ENCODE data around the gene UNG. TPM values are rescaled to one million over a fixed set of nuclear protein-coding genes. Genes with fewer than 3 reads are reported as not detected.
A peak's percentile ranks its signal among the peaks of the same experiment; 100 is the strongest.
"Not testable (repeated sequence)": the region's sequence is repeated elsewhere in the genome, so short reads cannot be mapped to it uniquely, and the experiment has no call there.

Gene UNG
- total and polyA plus RNA-seq, 2 of the 8 experiments (the other 6 are each of a cell fraction or from before 2014, with no cell fraction given): 71.6 to 163 TPM

GRCh38 chr12:109048706-109049105 lies 48.7 kb upstream of the UNG start:
- CTCF ChIA-PET (ENCODE audit: partially characterized antibody); H3K18ac ChIP-seq (ENCODE audit: extremely low read depth, low read length); H2AK5ac ChIP-seq (ENCODE audit: low read depth, low read length): not testable (repeated sequence)

DNA sequence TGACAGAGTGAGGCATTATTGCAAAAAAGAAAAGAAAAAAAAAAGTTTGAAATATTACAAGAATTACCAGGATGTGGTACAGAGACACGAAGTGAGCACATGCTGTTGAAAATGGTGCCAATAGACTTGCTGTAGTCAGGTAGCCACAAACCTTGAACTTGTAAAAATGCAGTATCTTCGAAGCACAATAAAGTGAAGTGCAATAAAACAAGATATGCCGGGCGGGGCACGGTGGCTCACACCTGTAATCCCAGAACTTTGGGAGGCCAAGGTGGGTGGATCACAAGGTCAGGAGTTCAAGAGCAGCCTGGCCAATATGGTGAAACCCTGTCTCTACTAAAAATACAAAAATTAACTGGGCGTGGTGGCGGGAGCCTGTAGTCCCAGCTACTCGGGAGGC lies 47.6 kb upstream of the UNG start:
- H3K79me2 ChIP-seq (ENCODE audit: control insufficient read depth in 1 of 2, insufficient read depth in 2 of 2, low read length in 2 of 2); H3K9ac ChIP-seq (replicated peaks in 1 of 4; ENCODE audit: extremely low read depth in 1 of 4, low read depth in 3 of 4, low read length in 3 of 4); H3K4me3 ChIP-seq (ENCODE audit: extremely low read depth in 1 of 4, insufficient read depth in 2 of 4, low read depth in 3 of 4, low read length in 4 of 4); H3K23me2 ChIP-seq (ENCODE audit: low read depth, low read length); H2BK5ac ChIP-seq (ENCODE audit: low read depth, low read length); H3K4ac ChIP-seq (replicated peaks; ENCODE audit: insufficient read length, low read depth, low read length); H3K79me1 ChIP-seq (ENCODE audit: low read depth, low read length); H4K20me1 ChIP-seq (replicated peaks in 1 of 2; ENCODE audit: control insufficient read depth in 1 of 2, insufficient read depth in 2 of 2, low read length in 2 of 2); H4K91ac ChIP-seq (replicated peaks; ENCODE audit: insufficient read length, low read length); H3K23ac ChIP-seq (ENCODE audit: insufficient read length); H2BK120ac ChIP-seq (replicated peaks; ENCODE audit: low read depth, low read length); H3K27ac ChIP-seq (ENCODE audit: low read depth, low read length); H3K4me1 ChIP-seq (replicated peaks in 1 of 4; ENCODE audit: control insufficient read depth in 3 of 4, insufficient read depth in 4 of 4, low read length in 3 of 4); H2BK15ac ChIP-seq (ENCODE audit: low read length); H2AFZ ChIP-seq (ENCODE audit: low read length); H3K18ac ChIP-seq (ENCODE audit: extremely low read depth, low read length); CTCF ChIA-PET (ENCODE audit: partially characterized antibody); H3K9me3 ChIP-seq (ENCODE audit: insufficient read depth in 2 of 2, low read depth in 1 of 2, low read length in 1 of 2); H3K56ac ChIP-seq (replicated peaks; ENCODE audit: insufficient read length, low read depth, low read length); H4K5ac ChIP-seq (ENCODE audit: insufficient read length, low read depth, low read length); FAIRE-seq; H2BK12ac ChIP-seq (ENCODE audit: low read depth, low read length); H3K4me2 ChIP-seq (ENCODE audit: insufficient read depth in 1 of 2, low read depth in 2 of 2, low read length in 2 of 2); H3K14ac ChIP-seq (ENCODE audit: insufficient read length); H3K27me3 ChIP-seq (replicated peaks in 1 of 4; ENCODE audit: control insufficient read depth in 3 of 4, extremely low read depth in 1 of 4, insufficient read depth in 3 of 4, low read length in 3 of 4); H2AK5ac ChIP-seq (ENCODE audit: low read depth, low read length); H4K8ac ChIP-seq (ENCODE audit: extremely low read depth, insufficient read depth, low read length); H3K36me3 ChIP-seq (ENCODE audit: control insufficient read depth in 2 of 4, insufficient read depth in 4 of 4, low read length in 3 of 4); POLR2A ChIA-PET (ENCODE audit: partially characterized antibody); H2BK20ac ChIP-seq (ENCODE audit: low read length): not testable (repeated sequence)
- peak in 1 of 2 experiments; percentile 16 for DNase-seq (ENCODE audit: low read depth in 1 of 2, low spot score in 2 of 2)
- 89% methylated on average over 8 of the region's 8 CpGs; no CpG with 5 or more reads in 1 of the 2 experiments for WGBS, 2 experiments (ENCODE audit: extremely low coverage in 1 of 2, insufficient coverage in 1 of 2, insufficient read length in 1 of 2, insufficient replicate concordance in 2 of 2, low coverage in 1 of 2, low lambda C conversion rate in 2 of 2, missing lambda C conversion rate in 1 of 2)

More at GRCh38 chr12:109048706-109049105, 48.7 kb upstream of the UNG start:
- H3K27ac ChIP-seq (ENCODE audit: low read depth, low read length); H4K20me1 ChIP-seq (replicated peaks in 1 of 2; ENCODE audit: control insufficient read depth in 1 of 2, insufficient read depth in 2 of 2, low read length in 2 of 2); H3K9ac ChIP-seq (replicated peaks in 1 of 4; ENCODE audit: extremely low read depth in 1 of 4, low read depth in 3 of 4, low read length in 3 of 4); H3K4ac ChIP-seq (replicated peaks; ENCODE audit: insufficient read length, low read depth, low read length); H3K14ac ChIP-seq (ENCODE audit: insufficient read length); H3K79me1 ChIP-seq (ENCODE audit: low read depth, low read length); H2BK12ac ChIP-seq (ENCODE audit: low read depth, low read length); H3K23ac ChIP-seq (ENCODE audit: insufficient read length); H3K4me2 ChIP-seq (ENCODE audit: insufficient read depth in 1 of 2, low read depth in 2 of 2, low read length in 2 of 2); H2BK5ac ChIP-seq (ENCODE audit: low read depth, low read length); H4K8ac ChIP-seq (ENCODE audit: extremely low read depth, insufficient read depth, low read length); H2AFZ ChIP-seq (ENCODE audit: low read length); H4K5ac ChIP-seq (ENCODE audit: insufficient read length, low read depth, low read length); H3K9me3 ChIP-seq (ENCODE audit: insufficient read depth in 2 of 2, low read depth in 1 of 2, low read length in 1 of 2); H4K91ac ChIP-seq (replicated peaks; ENCODE audit: insufficient read length, low read length); H3K56ac ChIP-seq (replicated peaks; ENCODE audit: insufficient read length, low read depth, low read length); POLR2A ChIA-PET (ENCODE audit: partially characterized antibody); FAIRE-seq; H3K23me2 ChIP-seq (ENCODE audit: low read depth, low read length); H3K4me1 ChIP-seq (replicated peaks in 1 of 4; ENCODE audit: control insufficient read depth in 3 of 4, insufficient read depth in 4 of 4, low read length in 3 of 4); H2BK15ac ChIP-seq (ENCODE audit: low read length); H3K79me2 ChIP-seq (ENCODE audit: control insufficient read depth in 1 of 2, insufficient read depth in 2 of 2, low read length in 2 of 2); H3K27me3 ChIP-seq (replicated peaks in 1 of 4; ENCODE audit: control insufficient read depth in 3 of 4, extremely low read depth in 1 of 4, insufficient read depth in 3 of 4, low read length in 3 of 4); H2BK20ac ChIP-seq (ENCODE audit: low read length); H3K4me3 ChIP-seq (ENCODE audit: extremely low read depth in 1 of 4, insufficient read depth in 2 of 4, low read depth in 3 of 4, low read length in 4 of 4); H3K36me3 ChIP-seq (ENCODE audit: control insufficient read depth in 2 of 4, insufficient read depth in 4 of 4, low read length in 3 of 4); H2BK120ac ChIP-seq (replicated peaks; ENCODE audit: low read depth, low read length): not testable (repeated sequence)
- peak in 1 of 2 experiments; percentile 1 for DNase-seq (ENCODE audit: low read depth in 1 of 2, low spot score in 2 of 2)
- WGBS, 2 experiments (ENCODE audit: extremely low coverage in 1 of 2, insufficient coverage in 1 of 2, insufficient read length in 1 of 2, insufficient replicate concordance in 2 of 2, low coverage in 1 of 2, low lambda C conversion rate in 2 of 2, missing lambda C conversion rate in 1 of 2): 91% methylated on average over 3 of the region's 3 CpGs; no CpG with 5 or more reads in 1 of the 2 experiments
